GM19328 (cell line): ENCODE measurements around the gene TPGS1.
A peak's percentile ranks its signal among the peaks of the same experiment; 100 is the strongest.
"Not testable (repeated sequence)": the region's sequence is repeated elsewhere in the genome, so short reads cannot be mapped to it uniquely, and the experiment has no call there.

Source experiments
- ATAC-seq: cut with Tn5 transposase; IDR thresholded peaks from one replicate; pipeline ENCODE4 v1.9.1; 2021; ENCODE audit warnings: mild to moderate bottlenecking, moderate library complexity; ENCODE audit not compliant: unreplicated experiment

TPGS1 gene

GRCh38 chr19:474126-475078 is 32.9 kb upstream of the TPGS1 start:
- ATAC-seq = no peak

GRCh38 chr19:475360-475759 is 31.9 kb upstream of the TPGS1 start:
- ATAC-seq = no peak

GRCh38 chr19:478236-478903 is 28.9 kb upstream of the TPGS1 start:
- no peak for ATAC-seq

GRCh38 chr19:478976-479375 is 28.3 kb upstream of the TPGS1 start:
- ATAC-seq = no peak

- ATAC-seq = no peak
These were observed 27.1 kb upstream of the TPGS1 start for GRCh38 chr19:480016-480855.

- not testable (repeated sequence) for ATAC-seq
These were observed 26.2 kb upstream of the TPGS1 start for GRCh38 chr19:481100-481499.

GRCh38 chr19:482186-483041 is 24.9 kb upstream of the TPGS1 start:
- ATAC-seq = no peak

- ATAC-seq = no peak
These were observed 23.8 kb upstream of the TPGS1 start for GRCh38 chr19:483332-484072.

GRCh38 chr19:484494-484893 is 22.8 kb upstream of the TPGS1 start:
- ATAC-seq = no peak

- no peak for ATAC-seq
These were observed 22.2 kb upstream of the TPGS1 start for GRCh38 chr19:485077-485476.

GRCh38 chr19:485583-486236 is 21.6 kb upstream of the TPGS1 start:
- no peak for ATAC-seq

GRCh38 chr19:488505-489417 is 18.5 kb upstream of the TPGS1 start:
- peak; percentile 78 for ATAC-seq

- ATAC-seq = peak; percentile 5
These were observed 17.7 kb upstream of the TPGS1 start for GRCh38 chr19:489418-490196.

- ATAC-seq = no peak
These were observed 16.1 kb upstream of the TPGS1 start for GRCh38 chr19:491146-491741.

- no peak for ATAC-seq
These were observed 15.2 kb upstream of the TPGS1 start for GRCh38 chr19:492091-492531.

GRCh38 chr19:493391-494170 is 13.7 kb upstream of the TPGS1 start:
- no peak for ATAC-seq
